Measurements from ENCODE around the gene PBX4.
"Not testable (repeated sequence)": the region's sequence is repeated elsewhere in the genome, so short reads cannot be mapped to it uniquely, and the experiment has no call there.

PBX4 gene

DNA sequence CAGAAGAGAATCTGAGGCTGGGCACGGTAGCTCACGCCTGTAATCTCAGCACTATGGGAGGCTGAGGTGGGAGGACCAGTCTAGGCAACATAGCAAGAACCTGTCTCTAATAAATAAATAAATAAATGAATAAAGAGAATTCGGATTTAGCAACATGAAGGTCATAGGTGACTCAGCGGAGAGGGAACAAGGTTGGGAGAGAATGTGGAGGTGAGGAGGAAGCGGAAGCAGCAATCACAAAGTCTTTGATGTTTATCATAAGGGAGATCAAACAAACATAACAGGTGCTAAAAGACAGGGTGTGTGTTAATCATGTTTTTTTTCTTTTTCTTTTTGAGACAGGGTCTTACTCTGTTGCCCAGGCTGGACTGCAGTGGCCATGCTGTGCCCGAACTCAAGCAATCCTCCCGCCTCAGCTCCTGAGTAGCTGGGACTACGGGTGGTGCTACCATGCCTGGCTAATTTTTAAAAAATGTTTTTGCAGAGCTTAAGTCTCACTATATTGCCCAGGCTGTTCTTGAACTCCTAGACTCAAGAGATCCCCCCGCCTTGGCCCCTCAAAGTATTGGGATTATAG is 16.3 kb downstream of the PBX4 start:
- no peak for FAIRE-seq
- TF ChIP-seq POLR2A (IDR thresholded peaks at IDR 0.05; ENCODE audit: low read depth, low read length) = no peak
- DNase-seq (ENCODE audit: insufficient read length, low spot score) = no peak

DNA sequence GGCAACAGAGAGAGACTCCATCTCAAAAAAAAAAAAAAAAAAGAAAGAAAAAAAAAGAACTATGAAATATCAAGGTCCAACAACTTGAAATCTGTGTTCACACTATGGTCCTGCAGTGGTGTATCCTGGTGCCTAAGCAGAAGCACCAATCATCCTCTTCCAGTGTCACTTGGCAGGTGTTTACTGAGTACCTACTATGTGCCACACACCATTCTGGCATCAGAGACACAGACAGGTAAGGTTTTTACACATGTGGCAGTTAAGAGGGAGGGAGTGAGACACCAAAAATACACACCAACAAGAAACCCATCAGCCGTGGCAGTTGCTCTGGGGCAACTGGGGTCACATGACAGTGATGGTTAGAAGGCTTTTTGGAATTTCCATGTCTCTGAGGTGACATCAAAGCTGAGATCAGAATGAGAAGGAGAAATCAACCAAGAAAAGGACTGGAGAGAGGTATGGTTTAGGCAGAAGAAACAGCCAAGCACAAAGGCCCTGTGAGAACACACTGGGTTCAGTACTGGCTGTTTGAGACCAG is 17.6 kb downstream of the PBX4 start:
- DNase-seq (ENCODE audit: insufficient read length, low spot score) (no peak), FAIRE-seq (no peak)
- no peak for TF ChIP-seq POLR2A (IDR thresholded peaks at IDR 0.05; ENCODE audit: low read depth, low read length)

DNA sequence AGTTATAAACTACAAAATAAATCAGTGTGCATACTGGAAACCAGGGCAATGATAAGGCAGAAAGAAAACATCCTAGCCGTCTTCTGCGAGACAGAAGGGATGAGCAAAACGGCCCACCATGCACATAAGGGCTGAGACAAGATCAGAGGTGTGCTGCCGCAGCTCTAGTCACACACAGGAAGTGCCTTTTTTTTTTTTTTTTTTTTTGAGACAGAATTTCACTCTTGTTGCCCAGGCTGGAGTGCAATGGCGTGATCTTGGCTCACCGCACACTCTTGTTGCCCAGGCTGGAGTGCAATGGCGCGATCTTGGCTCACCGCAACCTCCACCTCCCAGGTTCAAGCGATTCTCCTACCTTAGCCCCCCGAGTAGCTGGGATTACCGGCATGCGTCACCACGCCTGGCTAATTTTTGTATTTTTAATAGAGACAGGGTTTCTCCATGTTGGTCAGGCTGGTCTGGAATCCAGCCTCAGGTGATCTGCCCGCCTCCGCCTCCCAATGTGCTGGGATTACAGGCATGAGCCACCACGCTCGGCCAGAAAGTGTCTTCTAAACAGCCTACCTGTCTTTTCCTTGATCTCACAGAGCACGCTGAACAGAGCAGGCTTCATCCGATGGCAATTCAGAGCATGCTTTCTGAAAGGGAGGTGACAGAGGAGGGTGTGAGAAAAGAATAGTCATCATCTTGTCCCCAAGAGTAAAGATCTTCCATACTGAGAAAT is 19.6 kb downstream of the PBX4 start:
- not testable (repeated sequence) for DNase-seq (ENCODE audit: insufficient read length, low spot score); FAIRE-seq

DNA sequence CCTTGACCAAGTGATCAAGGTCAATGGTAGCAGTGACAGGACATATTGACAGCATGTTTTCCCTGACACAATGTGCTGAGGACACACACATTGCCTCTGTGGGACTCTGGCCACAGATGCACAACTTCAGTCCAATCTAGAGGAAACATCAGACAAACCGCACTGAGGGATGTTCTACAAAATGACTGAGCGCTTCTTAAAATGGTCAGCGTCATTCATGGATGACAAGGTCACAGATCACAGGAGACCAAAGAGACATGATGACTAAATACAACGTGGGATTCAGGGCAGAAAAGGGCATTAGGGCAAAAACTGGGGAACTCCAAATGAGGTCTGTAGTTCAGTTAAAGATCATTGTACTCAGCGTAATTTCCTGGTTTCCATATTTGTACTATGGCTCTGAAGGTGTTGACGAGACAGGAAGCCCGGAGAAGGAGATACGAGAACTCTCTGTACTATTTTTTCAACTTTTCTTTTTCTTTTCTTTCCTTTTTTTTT is 20.6 kb downstream of the PBX4 start:
- TF ChIP-seq POLR2A (IDR thresholded peaks at IDR 0.05; ENCODE audit: low read depth, low read length) = no peak
- DNase-seq (ENCODE audit: insufficient read length, low spot score) (no peak), FAIRE-seq (no peak)

DNA sequence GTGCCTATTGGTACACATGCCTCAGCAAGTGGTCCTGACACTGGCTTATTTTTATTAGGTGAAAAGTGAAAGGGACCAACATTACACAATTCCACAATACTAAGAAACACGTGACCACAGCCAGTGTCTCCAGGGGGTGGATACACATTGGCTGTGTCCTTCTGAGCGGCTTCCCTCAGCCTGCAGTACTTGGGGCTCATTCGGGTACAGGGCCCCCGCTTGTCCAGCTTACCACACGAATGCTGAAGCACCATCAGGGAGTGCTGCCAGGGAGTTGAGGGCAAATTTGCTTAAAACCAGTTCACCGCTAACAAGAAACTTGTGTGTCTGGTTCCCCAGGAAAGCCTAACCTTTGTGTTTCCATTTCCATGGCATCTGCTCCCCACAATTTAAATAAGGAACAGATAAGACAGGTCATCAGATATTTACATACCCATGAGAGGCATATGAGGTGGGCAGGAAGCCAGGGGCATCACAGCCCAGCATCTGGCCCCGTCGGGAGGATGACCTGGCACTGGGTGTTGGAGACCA is 23.3 kb downstream of the PBX4 start:
- DNase-seq (ENCODE audit: insufficient read length, low spot score) (no peak), FAIRE-seq (no peak)

DNA sequence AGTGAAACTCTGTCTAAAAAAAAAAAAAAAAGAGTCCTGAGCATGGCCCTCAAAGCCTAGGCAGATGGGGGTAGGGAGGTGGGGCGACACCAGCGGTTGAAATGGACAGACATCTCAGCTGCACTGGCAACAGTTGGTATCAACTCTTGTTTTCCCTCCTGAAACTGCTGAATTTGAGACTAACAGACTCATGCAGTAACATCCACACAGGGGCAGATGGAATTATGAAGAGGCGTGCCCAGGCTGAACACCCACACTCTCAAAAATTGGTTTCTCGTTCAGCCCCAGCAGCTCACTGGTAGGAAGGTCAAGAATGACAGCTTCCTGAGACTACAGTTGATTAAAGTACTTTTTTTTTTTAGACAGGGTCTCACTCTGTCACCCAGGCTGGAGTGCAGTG is 24.1 kb downstream of the PBX4 start:
- FAIRE-seq = no peak
- TF ChIP-seq POLR2A (IDR thresholded peaks at IDR 0.05; ENCODE audit: low read depth, low read length) = no peak

More for the DNA sequence above, 23.3 kb downstream of the PBX4 start:
- no peak for TF ChIP-seq POLR2A (IDR thresholded peaks at IDR 0.05; ENCODE audit: low read depth, low read length)

DNA sequence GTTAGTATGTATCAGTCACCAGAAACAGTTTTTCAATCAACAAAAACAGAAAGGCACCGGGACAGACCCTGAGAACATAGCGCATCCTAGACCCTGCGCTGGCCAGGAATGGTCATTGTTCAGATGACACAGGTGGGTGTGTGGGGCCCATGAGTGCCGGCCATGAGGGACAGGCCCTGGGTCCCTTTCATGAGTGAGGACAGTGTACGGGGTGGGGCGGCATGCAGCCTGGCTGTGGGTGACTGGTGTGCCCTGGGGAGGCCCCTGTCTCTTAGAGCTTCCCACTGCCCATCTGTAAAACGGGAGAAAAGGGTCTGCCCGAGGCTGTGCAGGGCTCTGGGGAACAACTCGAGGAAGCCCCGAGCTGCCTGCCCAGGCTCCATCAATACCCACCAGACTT is 25.8 kb downstream of the PBX4 start:
- FAIRE-seq = no peak
- DNase-seq (ENCODE audit: insufficient read length, low spot score) = no peak
- TF ChIP-seq POLR2A (IDR thresholded peaks at IDR 0.05; ENCODE audit: low read depth, low read length) = no peak

More for the DNA sequence above, 24.1 kb downstream of the PBX4 start:
- DNase-seq (ENCODE audit: insufficient read length, low spot score) = no peak

DNA sequence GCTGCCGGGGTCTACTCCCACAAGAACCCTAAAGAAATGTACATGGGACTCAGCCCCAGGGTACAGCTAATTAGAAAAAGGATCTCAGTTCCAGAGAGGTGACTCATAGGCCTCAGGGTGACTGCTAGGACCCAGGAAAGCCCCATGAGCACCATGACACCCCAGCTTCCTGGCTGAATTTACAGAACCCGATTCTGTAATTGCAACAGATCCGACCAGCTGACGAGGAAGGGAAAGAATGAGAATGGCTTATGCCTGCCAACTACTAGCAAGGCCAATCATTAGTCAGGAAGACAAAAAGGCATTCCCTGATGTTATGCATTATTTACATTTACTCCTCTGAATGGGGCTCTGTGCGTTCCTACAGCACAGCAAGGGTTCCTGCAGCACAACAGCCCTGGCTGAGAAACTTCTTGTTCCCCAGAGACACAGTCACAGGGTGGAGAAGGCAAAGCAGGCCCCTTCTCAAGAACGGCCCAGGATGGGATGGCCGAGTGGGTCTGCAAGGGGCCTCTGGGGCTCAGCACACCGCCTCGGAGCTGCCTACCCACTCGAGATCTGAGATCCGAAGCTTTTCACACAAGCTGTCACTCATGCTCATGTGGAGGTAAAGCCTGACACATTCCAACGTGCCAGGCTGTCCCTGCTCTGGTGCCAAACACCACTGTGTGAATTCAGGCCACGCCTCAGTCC is 27.2 kb downstream of the PBX4 start:
- DNase-seq (ENCODE audit: insufficient read length, low spot score) (peak; percentile 92), FAIRE-seq (peak; percentile 78)
- no peak for TF ChIP-seq POLR2A (IDR thresholded peaks at IDR 0.05; ENCODE audit: low read depth, low read length)

DNA sequence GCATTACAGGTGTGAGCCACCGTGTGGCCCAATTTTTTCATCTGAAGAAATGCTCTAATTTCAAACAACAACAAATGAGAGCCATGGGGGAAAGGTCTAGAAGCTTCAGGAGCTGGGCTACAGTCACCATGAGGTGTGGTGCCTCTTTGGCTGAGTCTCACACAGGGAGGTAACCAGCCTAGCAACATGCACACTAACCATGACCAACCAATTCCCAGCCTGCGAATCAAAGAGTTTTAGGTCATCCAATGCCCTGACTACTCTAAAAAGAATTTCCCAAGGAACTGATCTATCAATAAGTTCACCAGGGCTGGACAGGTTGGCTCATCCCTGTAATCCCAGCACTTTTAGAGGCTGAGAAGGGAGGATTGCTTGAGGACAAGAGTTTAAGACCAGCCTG is 29.9 kb downstream of the PBX4 start:
- TF ChIP-seq POLR2A (IDR thresholded peaks at IDR 0.05; ENCODE audit: low read depth, low read length) = no peak
- FAIRE-seq (no peak), DNase-seq (ENCODE audit: insufficient read length, low spot score) (peak; percentile 41)

DNA sequence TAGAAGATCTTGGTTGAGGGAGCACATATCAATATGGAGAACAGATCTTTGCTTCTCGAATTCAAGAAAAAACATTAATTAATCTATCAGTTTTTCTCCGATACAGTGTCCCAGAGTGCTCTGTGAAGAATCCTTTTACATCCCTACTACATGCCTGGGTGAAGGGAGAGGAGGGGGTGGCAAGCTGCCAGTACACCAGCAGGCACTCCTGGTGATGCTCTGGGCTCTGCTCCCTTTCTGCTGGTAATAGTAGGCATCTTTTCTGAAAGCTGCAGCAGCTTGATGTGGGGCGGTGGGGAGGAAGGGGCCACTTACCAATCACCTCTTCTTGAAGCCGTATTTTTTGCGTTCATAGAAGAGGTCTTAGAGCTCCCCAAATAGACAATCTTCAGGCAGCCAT is 30.7 kb downstream of the PBX4 start:
- FAIRE-seq (no peak), DNase-seq (ENCODE audit: insufficient read length, low spot score) (no peak)
- no peak for TF ChIP-seq POLR2A (IDR thresholded peaks at IDR 0.05; ENCODE audit: low read depth, low read length)

DNA sequence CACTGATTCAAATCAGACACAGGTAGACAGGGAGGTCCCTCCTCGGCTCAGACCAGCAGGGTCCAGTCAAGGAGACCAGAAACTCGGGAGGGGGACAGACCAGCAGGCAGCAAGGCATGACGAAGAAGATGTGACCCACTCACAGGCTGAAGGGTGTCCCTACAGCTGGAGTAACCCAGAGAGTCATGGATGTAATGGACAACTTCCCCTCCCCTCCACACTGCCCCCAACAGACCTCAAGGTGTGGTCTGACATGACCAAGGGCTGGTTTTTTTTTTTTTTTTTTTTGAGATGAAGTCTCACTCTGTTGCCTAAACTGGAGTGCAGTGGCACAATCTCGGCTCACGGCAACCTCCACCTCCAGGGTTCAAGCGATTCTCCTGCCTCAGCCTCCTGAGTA is 34.1 kb downstream of the PBX4 start:
- no peak for TF ChIP-seq POLR2A (IDR thresholded peaks at IDR 0.05; ENCODE audit: low read depth, low read length)
- no peak for DNase-seq (ENCODE audit: insufficient read length, low spot score)
- no peak for FAIRE-seq

DNA sequence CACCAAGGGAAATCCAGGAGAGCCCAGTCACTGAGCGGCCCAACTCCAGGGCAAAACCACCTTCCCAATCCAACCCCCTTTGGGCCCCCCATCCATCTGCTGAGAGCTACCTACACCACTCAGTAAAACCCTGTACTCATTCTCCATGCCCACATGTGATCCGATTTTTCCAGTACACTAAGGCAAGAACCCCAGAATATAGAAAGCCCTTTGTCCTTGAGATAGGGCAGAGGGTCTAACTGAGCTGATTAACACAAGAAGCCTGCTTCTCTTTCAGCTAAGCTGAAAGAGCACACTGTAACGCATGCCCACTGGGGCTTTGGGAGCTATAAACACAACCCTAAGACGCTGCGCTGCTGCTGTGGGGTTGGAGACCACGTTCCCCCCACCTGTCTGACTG is 36.0 kb downstream of the PBX4 start:
- DNase-seq (ENCODE audit: insufficient read length, low spot score) (no peak), FAIRE-seq (no peak)
- TF ChIP-seq POLR2A (IDR thresholded peaks at IDR 0.05; ENCODE audit: low read depth, low read length) = no peak

DNA sequence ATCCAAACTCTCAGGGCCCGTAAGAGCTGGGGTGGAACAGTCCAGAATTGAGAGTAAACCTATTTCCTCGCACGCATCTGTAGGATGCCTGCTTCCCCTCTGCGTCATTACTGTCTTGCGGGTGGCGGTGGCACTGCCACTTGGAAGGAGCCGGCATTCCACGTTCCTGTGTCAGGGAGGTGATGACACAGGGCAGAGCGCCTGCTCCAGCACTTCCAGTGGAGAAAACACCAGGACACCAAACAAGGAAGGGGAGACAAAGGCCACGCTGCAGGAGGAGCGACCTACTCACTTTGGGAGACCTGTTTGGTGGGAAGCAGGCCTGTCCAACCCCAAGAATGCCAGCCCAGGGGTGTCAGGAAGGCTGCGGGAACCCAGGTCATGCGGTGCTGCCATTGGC is 37.1 kb downstream of the PBX4 start:
- DNase-seq (ENCODE audit: insufficient read length, low spot score) (no peak), FAIRE-seq (no peak)
- TF ChIP-seq POLR2A (IDR thresholded peaks at IDR 0.05; ENCODE audit: low read depth, low read length) = no peak

DNA sequence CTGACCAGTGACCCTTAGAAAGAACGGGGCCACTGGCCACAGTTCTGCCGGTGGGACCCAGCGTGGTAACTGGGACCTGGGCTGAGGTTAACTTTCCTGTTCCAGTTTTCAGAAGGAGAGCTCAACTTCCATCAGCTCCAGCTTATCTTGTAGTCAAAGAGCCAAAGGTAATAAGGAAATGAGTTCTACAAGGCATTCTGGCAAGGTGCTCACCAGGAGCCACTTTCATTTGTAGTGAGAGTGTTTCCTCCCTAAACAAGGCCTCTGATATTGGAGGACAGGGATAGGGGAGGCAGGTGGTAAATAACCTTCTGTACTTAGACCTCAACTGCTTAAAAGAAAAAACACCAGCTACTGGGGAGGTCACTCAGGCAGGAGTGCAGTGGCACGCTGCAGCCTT is 38.1 kb downstream of the PBX4 start:
- TF ChIP-seq POLR2A (IDR thresholded peaks at IDR 0.05; ENCODE audit: low read depth, low read length) = no peak
- DNase-seq (ENCODE audit: insufficient read length, low spot score) (no peak), FAIRE-seq (no peak)

Measured in H54 (cell line).